ENCODE measurements around the gene CCDC61. TPM values are rescaled to one million over a fixed set of nuclear protein-coding genes. Genes with fewer than 3 reads are reported as not detected.

The CCDC61 gene
- total RNA-seq, 1 donor from 2014 or later: 36.3 TPM

DNA sequence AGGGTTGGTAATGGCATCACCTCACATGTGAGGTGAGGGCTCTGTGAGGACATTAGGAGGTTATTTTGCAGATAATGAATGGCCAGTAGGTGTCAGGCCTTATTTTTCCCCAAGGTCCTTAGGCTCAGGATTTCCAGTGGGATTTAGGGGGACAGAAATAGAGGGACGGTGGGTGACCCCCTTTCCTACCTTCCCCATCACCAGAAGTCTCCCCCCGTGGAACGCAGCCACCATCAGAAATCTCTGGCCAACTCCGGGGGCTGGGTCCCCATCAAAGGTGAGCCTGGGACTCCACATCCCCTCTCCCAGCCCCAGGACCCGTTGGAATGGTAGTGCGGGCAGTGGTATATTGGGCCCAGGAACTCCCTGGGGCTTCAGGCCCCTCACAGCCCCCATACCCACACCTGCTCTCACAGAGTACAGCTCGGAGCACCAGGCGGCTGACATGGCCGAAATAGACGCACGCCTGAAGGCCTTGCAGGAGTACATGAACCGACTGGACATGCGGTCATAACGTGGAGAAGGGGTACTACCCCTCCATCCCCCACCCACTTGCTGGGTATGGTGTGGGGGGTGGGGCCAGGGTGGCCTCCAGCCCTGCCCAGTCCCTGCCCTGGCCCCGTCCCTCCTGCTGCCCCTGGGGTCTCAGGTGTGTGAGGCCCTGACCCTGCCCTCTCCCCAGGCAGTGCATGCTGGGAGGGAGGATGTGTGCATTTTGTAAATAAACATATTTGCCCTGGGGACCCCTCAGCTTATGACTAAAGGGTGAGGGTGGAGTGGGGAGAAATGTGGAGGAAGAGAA lies 22.8 kb downstream of the CCDC61 start:
- no peak for TF ChIP-seq CTCF (IDR thresholded peaks at IDR 0.05)
- no peak for TF ChIP-seq POLR2AphosphoS5 (IDR thresholded peaks at IDR 0.05; ENCODE audit: insufficient read depth in 1 of 2, low read depth in 1 of 2)
- TF ChIP-seq POLR2A (IDR thresholded peaks at IDR 0.05): no peak
- DNase-seq (ENCODE audit: extremely low spot score in 2 of 2): no peak
- Histone ChIP-seq H3K27ac (no peak overlapping the region), H3K9me3 (no peaks in the 10 kb centered on the region), H3K4me1 (peaks cover 23% of the 10 kb centered on the region), H3K36me3 (no peaks in the 10 kb centered on the region), H3K4me3 (no peak overlapping the region), H3K27me3 (no peaks in the 10 kb centered on the region)
- intact Hi-C loops (cut with DNase I): loop anchor here (10.0 kb wide), 2 partner anchors 143 to 203 kb away; partner anchors contain the start of gene RSPH6A

GRCh38 chr19:46018729-46019251 lies 23.5 kb downstream of the CCDC61 start:
- no peaks in the 10 kb centered on the region for H3K9me3 ChIP-seq
- H3K27me3 ChIP-seq: no peaks in the 10 kb centered on the region
- peaks cover 23% of the 10 kb centered on the region for H3K4me1 ChIP-seq
- intact Hi-C loops (cut with DNase I): loop anchor here (10.0 kb wide), 2 partner anchors 144 to 204 kb away; partner anchors contain the start of gene RSPH6A
- no peak for DNase-seq (ENCODE audit: extremely low spot score in 2 of 2)
- no peak for TF ChIP-seq POLR2AphosphoS5 (IDR thresholded peaks at IDR 0.05; ENCODE audit: insufficient read depth in 1 of 2, low read depth in 1 of 2)
- TF ChIP-seq POLR2A (IDR thresholded peaks at IDR 0.05): no peak
- TF ChIP-seq CTCF (IDR thresholded peaks at IDR 0.05): no peak
- H3K4me3 ChIP-seq: no peak overlapping the region
- H3K27ac ChIP-seq: no peak overlapping the region
- H3K36me3 ChIP-seq: no peaks in the 10 kb centered on the region

GRCh38 chr19:46019270-46019669 lies 24.0 kb downstream of the CCDC61 start:
- TF ChIP-seq POLR2A (IDR thresholded peaks at IDR 0.05): no peak
- no peak for TF ChIP-seq CTCF (IDR thresholded peaks at IDR 0.05)
- TF ChIP-seq POLR2AphosphoS5 (IDR thresholded peaks at IDR 0.05; ENCODE audit: insufficient read depth in 1 of 2, low read depth in 1 of 2): no peak
- Histone ChIP-seq H3K27ac (no peak overlapping the region), H3K9me3 (no peaks in the 10 kb centered on the region), H3K27me3 (no peaks in the 10 kb centered on the region), H3K4me1 (peaks cover 23% of the 10 kb centered on the region), H3K36me3 (no peaks in the 10 kb centered on the region), H3K4me3 (no peak overlapping the region)
- no peak for DNase-seq (ENCODE audit: extremely low spot score in 2 of 2)
- intact Hi-C loops (cut with DNase I): loop anchor here (10.0 kb wide), 2 partner anchors 144 to 204 kb away; partner anchors contain the start of gene RSPH6A

DNA sequence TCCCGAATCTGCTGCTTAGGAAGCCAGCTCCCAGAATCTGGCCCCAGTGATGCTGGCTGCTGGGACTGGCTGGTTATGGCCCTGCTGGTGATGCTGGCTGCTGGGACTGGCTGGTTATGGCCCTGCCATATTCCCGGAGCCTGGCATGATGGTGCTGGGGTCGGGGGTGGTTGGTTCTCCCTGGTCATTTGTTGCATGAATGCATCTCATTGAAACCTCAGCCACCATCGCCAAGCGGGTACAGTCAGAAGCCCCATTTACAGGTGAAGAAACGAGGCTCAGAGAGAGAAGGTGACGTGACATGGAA lies 25.5 kb downstream of the CCDC61 start:
- Histone ChIP-seq H3K27ac (no peak overlapping the region), H3K4me1 (peaks cover 11% of the 10 kb centered on the region), H3K9me3 (no peaks in the 10 kb centered on the region), H3K36me3 (no peaks in the 10 kb centered on the region), H3K27me3 (no peaks in the 10 kb centered on the region), H3K4me3 (no peak overlapping the region)
- DNase-seq (ENCODE audit: extremely low spot score in 2 of 2): no peak
- TF ChIP-seq POLR2A (IDR thresholded peaks at IDR 0.05) (no peak), POLR2AphosphoS5 (IDR thresholded peaks at IDR 0.05; ENCODE audit: insufficient read depth in 1 of 2, low read depth in 1 of 2) (no peak), CTCF (IDR thresholded peaks at IDR 0.05) (no peak)
- intact Hi-C loops (cut with DNase I): no loop called here

DNA sequence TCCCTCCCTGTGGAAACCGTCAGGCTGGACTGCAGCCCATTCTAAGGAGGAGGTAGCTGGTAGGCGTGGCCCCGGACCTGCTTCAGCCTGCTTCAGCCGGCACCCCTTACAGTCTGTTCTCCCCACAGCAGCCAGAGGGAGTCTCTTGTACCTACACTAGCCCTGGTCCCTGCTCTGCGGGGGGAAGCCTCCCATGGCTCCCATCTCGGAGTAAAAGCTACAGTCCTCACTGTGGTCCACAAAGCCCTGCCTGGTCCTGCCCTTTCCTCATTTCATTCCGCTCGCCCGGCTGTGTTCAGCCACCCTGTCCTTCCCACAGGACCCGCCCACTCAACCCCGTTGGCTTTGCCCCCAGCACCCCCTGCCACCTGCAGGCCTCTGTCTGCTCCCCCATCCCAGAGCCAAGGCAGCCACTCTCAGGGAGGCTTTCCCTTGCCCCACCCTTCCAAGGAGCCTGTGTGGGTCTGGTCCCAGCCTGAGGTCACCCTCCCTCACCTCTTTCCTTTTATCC lies 26.3 kb downstream of the CCDC61 start:
- TF ChIP-seq POLR2AphosphoS5 (IDR thresholded peaks at IDR 0.05; ENCODE audit: insufficient read depth in 1 of 2, low read depth in 1 of 2) (no peak), CTCF (IDR thresholded peaks at IDR 0.05) (no peak), POLR2A (IDR thresholded peaks at IDR 0.05) (no peak)
- intact Hi-C loops (cut with DNase I): no loop called here
- DNase-seq (ENCODE audit: extremely low spot score in 2 of 2): no peak
- Histone ChIP-seq H3K27ac (no peak overlapping the region), H3K27me3 (no peaks in the 10 kb centered on the region), H3K9me3 (no peaks in the 10 kb centered on the region), H3K36me3 (no peaks in the 10 kb centered on the region), H3K4me3 (no peak overlapping the region), H3K4me1 (peaks cover 4% of the 10 kb centered on the region)
